HG03565 (cell line): ENCODE measurements around the gene HMOX1.

ENCODE experiments used
- ATAC-seq: cut with Tn5 transposase; IDR thresholded peaks from one replicate; pipeline ENCODE4 v1.9.1; 2021; ENCODE audit warnings: mild to moderate bottlenecking, moderate library complexity; ENCODE audit not compliant: unreplicated experiment

The HMOX1 gene

GRCh38 chr22:35380537-35381423, at the start of gene HMOX1:
Gene HMOX1, plus strand, starts transcription at chr22:35381096. Its CDS starts 78 bp downstream, at chr22:35381174.
- peak; percentile 45 for ATAC-seq

- ATAC-seq = no peak
Observed at GRCh38 chr22:35332278-35332677, 48.6 kb upstream of the HMOX1 start.

DNA sequence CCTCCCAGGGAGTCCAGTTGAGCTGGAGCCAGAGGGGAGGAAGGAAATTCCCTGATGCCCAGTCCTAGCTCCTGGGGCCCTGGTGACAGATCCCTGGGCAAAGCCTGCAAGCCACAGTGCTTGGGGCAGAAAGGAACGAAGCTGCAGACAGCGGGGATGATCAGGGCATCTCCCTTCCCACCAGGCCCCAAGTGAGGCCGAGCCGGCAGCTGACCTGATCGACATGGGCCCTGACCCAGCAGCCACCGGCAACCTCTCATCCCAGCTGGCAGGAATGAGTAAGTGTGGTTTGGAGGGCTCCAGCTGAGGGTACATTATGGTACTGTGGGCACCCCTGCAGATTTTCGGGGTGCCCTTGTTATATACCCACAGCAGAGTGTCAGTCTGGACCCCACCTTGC, 47.7 kb upstream of the HMOX1 start:
- ATAC-seq = no peak

- no peak for ATAC-seq
Observed at GRCh38 chr22:35334004-35334403, 46.9 kb upstream of the HMOX1 start.

- no peak for ATAC-seq
Observed at GRCh38 chr22:35335468-35335867, 45.4 kb upstream of the HMOX1 start.

DNA sequence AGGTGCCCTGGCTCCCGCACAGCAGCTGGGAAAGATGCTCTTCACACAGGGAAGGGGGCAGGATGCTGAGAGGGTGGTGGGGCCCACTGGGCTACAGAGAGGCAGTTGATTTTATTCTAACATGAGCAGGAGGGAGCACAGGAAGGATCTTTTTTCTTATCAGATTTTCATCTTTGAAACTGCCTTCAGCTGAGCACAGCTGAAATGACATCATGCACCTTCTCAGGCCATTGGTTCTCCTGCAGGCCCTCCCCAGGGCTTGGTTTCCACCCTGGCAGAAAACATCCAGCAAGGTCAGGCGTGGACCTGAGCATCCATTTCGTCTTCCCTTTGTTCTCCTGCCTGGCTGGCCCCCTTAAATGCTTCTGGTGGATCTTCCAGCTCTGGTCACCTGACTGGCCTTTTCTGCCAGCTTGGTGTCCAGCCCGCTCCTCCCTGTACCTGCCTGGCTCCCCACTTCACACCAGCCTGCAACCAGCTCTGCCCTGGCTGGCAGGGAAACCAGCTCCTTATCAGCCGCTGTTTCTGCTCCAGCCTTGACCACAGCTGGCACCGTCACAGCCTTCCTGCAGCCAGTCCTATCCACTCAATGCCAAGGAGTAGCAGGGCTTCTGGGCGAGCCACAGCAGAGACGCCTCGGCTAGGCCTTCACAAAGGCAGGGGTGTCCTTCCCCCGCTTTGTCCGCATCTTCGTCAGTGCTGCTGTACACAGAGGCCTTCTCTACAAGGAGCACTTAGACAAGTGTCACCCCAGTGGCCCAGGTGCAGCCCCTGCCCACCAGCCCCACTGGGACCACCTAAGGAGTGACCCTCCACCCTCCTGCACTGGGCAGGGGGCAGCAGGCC, 44.7 kb upstream of the HMOX1 start:
- ATAC-seq = no peak

- no peak for ATAC-seq
Observed at GRCh38 chr22:35337932-35338331, 43.0 kb upstream of the HMOX1 start.

DNA sequence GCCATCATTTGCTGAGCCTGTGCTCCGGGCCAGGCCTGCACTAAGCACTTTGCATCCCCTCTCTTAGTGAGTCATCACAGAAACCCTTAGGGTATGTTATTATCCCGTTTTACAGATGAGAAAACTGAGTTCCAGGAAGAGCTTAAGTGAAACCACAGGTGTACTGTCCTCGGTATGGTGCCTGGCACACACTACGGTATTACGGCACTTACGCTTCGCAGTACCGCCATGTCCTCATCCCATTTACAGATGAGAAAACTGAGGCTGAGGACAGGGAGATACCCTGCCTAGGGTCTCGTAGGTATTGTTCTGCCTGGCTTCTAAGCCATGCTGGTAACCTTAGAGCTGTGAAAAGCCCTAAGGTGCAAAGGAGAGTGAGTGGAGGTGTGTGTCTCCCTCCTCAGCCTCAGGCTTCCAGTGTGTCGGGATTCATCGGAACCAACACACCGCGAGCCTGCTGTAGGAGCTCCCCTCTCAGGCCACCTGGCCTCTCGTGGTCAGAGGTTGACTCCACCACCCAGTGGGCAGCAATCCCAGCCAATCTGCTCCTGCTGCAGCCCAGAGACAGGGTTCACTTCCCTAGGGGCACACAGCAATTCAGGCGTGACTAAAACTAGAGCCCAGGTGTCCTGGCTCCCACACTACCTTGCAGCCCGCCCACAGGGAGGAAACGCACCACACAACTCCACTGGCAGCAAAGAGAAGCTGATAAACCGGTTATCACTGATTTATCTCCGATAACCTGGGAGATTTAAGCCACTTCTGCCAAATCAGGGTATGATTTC, 39.6 kb upstream of the HMOX1 start:
- ATAC-seq = no peak

DNA sequence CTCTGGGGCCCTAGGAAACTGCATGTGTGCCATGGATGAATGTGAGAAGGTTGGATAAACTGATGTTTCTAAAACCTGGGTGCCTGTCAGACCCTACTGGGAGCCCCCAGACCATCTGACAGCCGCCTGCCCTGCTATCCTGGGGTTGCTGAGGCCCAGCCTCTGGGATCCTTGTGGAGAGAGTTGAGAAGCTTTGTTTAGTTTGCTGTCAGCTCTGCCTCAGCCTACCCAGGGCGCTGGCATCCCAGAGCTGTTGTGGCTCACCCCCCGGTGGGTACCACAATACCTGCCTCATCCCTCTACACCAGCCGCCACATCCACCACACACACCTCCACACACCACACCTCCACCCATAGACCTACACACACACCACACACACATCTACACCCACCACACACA, 38.5 kb upstream of the HMOX1 start:
- ATAC-seq = no peak

DNA sequence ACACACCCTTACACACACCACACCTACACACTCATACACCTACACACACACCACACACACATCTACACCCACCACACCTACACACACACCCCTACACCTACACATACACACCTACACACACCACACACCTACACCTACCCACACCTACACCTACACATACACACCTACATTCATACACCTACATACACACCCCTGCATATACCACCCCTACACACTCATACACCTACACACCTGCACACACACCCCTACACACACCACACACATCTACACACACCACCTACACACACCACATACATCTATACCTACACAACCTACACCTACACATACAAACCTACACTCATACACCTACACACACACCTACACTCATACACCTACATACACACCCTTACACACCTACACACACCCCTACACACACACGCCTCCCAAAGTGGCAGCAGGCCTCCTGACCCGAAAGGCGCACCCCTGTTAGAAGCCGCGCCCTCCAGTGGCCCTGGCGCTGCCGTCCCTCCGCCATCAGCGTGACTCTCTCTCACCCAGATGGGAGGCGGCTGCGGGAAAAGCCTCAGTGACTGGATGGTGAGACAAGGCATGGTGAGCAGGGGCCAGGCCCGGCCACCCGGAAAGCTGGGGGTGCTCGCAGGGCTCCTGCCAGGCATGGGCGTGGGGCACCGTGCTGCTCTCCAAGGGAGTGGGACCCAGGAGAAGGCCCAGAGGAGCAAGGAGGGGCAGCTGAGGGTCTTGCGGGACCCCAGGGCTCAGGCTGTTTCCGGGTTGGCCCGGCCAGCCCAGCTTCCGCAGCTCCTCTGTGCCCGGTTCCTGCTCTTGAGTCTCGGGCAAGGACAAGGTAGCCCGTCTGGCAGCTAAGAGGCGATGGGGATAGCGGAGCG, 37.0 kb upstream of the HMOX1 start:
- no peak for ATAC-seq

DNA sequence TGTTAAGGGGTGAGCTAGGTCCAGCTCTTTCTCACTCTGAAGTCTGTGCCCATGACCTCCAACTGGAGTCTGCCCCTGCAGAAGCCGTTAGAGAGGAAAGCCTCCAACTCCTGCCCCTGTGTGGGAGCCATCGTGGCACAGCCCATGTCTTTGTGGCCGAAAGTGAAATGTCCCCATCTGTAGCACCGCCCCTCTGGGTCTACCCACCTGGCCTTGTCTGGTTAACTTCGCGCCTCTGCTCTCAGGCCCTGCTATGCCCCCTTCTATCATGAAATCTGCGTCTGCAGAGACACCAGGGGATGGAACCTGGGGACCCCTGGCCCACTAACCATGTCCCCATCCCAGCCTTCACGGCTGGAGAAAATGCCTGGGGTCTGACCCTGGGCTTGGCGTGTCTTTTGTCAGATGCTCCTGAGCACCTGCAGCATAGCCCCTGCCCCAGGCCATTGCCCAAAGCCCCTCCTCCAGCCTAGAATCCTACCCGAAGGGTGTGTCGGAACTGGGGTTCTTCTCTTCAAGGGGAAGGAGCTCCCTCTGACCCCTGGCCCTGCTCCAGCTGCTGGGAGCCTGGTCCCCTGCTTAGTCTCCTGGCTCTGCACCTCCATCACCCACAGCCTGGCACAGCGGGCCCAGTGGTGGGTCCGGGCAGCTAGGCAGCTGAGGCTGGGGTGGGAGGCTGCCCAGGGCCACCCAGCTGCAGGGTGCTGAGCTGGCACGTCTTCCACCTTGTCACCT, 35.8 kb upstream of the HMOX1 start:
- ATAC-seq = no peak

DNA sequence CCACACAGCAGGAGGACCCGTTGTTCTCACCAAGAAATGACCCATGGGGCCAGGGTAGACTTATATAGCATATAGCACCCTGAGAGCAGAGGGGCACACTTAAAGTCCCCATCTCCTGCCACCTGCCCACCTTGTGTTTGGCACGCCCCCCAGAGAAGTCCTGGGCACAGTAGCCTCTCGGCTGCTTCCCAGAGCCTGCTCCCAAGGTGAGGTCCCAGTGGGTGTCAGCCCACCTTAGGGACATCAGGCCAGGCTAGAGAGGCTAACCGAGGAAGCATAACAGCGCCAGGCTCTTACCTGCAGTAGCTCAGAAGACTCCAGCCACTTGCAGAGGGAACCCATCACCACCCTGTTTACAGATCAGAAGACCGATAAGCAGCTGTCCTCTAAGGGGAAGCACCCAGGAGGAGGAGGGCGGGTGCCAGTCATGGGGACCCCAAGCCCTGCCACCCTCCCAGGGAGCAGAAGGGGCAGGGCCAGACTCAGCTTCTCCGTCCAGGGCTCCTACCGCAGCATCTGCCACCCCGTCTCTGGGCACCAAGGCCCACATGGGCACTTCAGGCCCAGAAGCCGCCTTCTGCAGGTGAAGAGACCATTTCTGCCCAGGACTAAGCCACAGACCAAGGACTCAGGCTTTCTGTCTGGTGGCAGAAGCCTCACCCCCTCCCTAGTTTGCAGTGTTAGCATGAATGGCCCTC, 34.9 kb upstream of the HMOX1 start:
- no peak for ATAC-seq

DNA sequence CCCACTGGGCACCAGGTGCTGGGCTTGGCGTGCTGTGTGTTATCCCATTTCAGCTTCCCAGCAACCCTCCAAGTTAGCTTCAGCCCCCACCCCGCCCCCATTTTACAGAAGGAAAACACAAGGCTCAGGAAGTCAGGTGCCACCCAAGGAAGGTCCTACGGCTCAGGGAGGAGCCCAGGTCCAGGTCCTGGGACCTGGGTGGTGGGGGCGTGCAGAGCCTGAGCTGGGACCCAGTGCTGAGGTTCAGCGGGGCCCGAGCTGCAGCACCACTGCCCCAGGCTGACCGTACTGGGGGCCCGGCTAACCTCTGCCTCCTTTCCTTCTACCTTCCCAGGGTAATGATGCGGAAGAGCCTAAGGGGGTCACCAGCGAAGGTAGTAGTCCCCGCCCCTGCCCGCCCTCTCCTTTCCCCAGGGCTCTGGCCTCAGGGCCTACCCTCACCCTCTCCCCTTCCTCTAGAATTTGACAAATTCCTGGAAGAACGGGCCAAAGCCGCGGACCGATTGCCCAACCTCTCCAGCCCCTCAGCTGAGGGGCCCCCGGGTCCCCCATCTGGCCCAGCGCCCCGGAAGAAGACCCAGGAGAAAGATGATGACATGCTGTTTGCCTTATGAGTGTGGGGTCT, 34.2 kb upstream of the HMOX1 start:
- no peak for ATAC-seq

- ATAC-seq = no peak
Observed at GRCh38 chr22:35347462-35347861, 33.4 kb upstream of the HMOX1 start.

- ATAC-seq = no peak
Observed at GRCh38 chr22:35348026-35348590, 32.8 kb upstream of the HMOX1 start.

DNA sequence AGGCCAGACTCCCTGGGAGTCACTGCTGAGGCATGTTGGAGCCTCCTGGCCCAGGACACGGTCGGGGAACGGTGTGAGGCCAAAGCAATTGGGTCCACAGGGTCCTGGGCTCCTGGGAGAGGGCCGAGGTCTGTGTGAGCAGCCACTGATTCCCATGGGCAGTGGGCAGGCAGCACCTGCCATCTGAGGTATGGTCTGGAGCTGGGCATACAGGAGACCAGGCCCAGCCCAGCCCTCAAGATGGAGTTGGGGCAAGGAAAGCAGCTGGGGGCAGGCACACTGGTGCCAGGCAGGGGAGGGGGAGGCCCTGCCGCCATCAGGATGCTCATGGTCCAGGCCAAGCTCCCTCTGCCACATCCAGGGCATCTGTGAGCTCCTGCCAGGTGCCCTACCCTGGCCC, 32.2 kb upstream of the HMOX1 start:
- ATAC-seq = no peak

DNA sequence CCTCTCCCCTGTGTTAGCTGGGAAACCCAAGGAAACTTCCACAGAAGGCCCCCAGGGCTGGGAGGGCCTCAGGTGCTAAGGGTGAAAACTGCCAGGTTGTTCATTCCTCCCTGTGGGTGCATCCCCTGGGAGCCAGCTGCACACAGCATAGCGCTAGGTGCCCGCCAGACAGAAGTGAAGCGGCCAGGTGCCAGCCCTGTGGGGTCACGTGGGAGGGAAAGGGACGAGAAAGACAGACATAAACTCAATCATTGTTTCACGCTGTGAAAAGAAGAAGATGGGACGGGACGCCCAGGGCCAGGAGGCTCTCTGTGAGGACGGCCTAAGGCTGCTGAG, 31.6 kb upstream of the HMOX1 start:
- no peak for ATAC-seq
